Stimulated activated effector memory CD8-positive, alpha-beta T cell treated with anti-CD3 and anti-CD28 coated beads, Interleukin-12 subunit alpha, Interleukin-12 subunit beta, amount 100 ng/mL, for 72 hours (primary cell): Measurements from ENCODE around the gene ATG4D.
A peak's percentile ranks its signal among the peaks of the same experiment; 100 is the strongest.

ENCODE experiments used
- ATAC-seq: fragments of 150-1000 bp; cut with Tn5 transposase; 2 replicates; pipeline ENCODE4 v1.10.0; 2021
- DNase-seq, 2 donors: peaks; one replicate each; pipeline ENCODE4 v3.0.0; 2021 to 2022; ENCODE audit warnings: low spot score in 2 of 2
- H3K27ac Mint-ChIP-seq: one replicate; pipeline ENCODE4 v1.8.0; 2022; ENCODE audit warnings: mild to moderate bottlenecking, mixed read lengths
- H3K36me3 Mint-ChIP-seq: one replicate; pipeline ENCODE4 v1.8.0; 2022; ENCODE audit warnings: mild to moderate bottlenecking, mixed read lengths
- H3K4me1 Mint-ChIP-seq: one replicate; pipeline ENCODE4 v1.8.0; 2022; ENCODE audit warnings: mixed read lengths
- H3K4me3 Mint-ChIP-seq: one replicate; pipeline ENCODE4 v1.8.0; 2022; ENCODE audit warnings: mild to moderate bottlenecking, mixed read lengths
- H3K9me3 Mint-ChIP-seq: one replicate; pipeline ENCODE4 v1.8.0; 2022; ENCODE audit warnings: mixed read lengths

ATG4D gene

GRCh38 chr19:10574462-10574861 lies 30.8 kb downstream of the ATG4D start:
- Mint-ChIP-seq H3K4me3 (no peak overlapping the region), H3K4me1 (peaks cover 14% of the 10 kb centered on the region), H3K9me3 (no peaks in the 10 kb centered on the region), H3K36me3 (peaks cover 7% of the 10 kb centered on the region), H3K27ac (no peak overlapping the region)
- peak in 1 of 2 donors; percentile 46 for DNase-seq
- no peak for ATAC-seq

GRCh38 chr19:10575011-10575716 lies 31.5 kb downstream of the ATG4D start:
- Mint-ChIP-seq H3K4me3 (no peak overlapping the region), H3K9me3 (no peaks in the 10 kb centered on the region), H3K4me1 (peaks cover 12% of the 10 kb centered on the region), H3K36me3 (peaks cover 6% of the 10 kb centered on the region), H3K27ac (no peak overlapping the region)
- ATAC-seq (no peak), DNase-seq (no peak)

- no peak overlapping the region for H3K27ac Mint-ChIP-seq
- DNase-seq: no peak
- H3K4me1 Mint-ChIP-seq: peaks cover 8% of the 10 kb centered on the region
- H3K4me3 Mint-ChIP-seq: no peak overlapping the region
- H3K36me3 Mint-ChIP-seq: no peaks in the 10 kb centered on the region
- no peaks in the 10 kb centered on the region for H3K9me3 Mint-ChIP-seq
- no peak for ATAC-seq
Measured at GRCh38 chr19:10577951-10578350, 34.2 kb downstream of the ATG4D start.

GRCh38 chr19:10580979-10581631 lies 37.4 kb downstream of the ATG4D start:
- DNase-seq (peak; percentile 86 to 94), ATAC-seq (peak; percentile 89)
- H3K9me3 Mint-ChIP-seq: no peaks in the 10 kb centered on the region
- peaks cover 25% of the 10 kb centered on the region for H3K4me1 Mint-ChIP-seq
- peaks cover 6% of the 10 kb centered on the region for H3K36me3 Mint-ChIP-seq
- no peak overlapping the region for H3K4me3 Mint-ChIP-seq
- no peak overlapping the region for H3K27ac Mint-ChIP-seq

GRCh38 chr19:10582091-10582490 lies 38.4 kb downstream of the ATG4D start:
- H3K27ac Mint-ChIP-seq: no peak overlapping the region
- peaks cover 6% of the 10 kb centered on the region for H3K36me3 Mint-ChIP-seq
- ATAC-seq: no peak
- no peak overlapping the region for H3K4me3 Mint-ChIP-seq
- no peak for DNase-seq
- H3K4me1 Mint-ChIP-seq: peaks cover 25% of the 10 kb centered on the region
- no peaks in the 10 kb centered on the region for H3K9me3 Mint-ChIP-seq

- ATAC-seq: no peak
- Mint-ChIP-seq H3K9me3 (no peaks in the 10 kb centered on the region), H3K27ac (no peak overlapping the region), H3K4me1 (peaks cover 34% of the 10 kb centered on the region), H3K36me3 (peaks cover 6% of the 10 kb centered on the region), H3K4me3 (no peak overlapping the region)
- no peak for DNase-seq
Measured at GRCh38 chr19:10583036-10583776, 39.5 kb downstream of the ATG4D start.

GRCh38 chr19:10586396-10586795 lies 42.7 kb downstream of the ATG4D start:
- ATAC-seq (no peak), DNase-seq (no peak)
- no peak overlapping the region for H3K27ac Mint-ChIP-seq
- H3K9me3 Mint-ChIP-seq: no peaks in the 10 kb centered on the region
- peaks cover 6% of the 10 kb centered on the region for H3K36me3 Mint-ChIP-seq
- peaks cover 26% of the 10 kb centered on the region for H3K4me1 Mint-ChIP-seq
- H3K4me3 Mint-ChIP-seq: no peak overlapping the region

GRCh38 chr19:10587022-10587838 lies 43.5 kb downstream of the ATG4D start, which contains the start of gene AP1M2:
TSS of gene AP1M2 (minus strand) at chr19:10587312. CDS start at chr19:10587231, 81 bp downstream.
- DNase-seq: no peak
- no peak for ATAC-seq
- Mint-ChIP-seq H3K27ac (no peak within 1 kb of the TSS), H3K4me3 (no peak within 1 kb of the TSS), H3K9me3 (no peaks in the 10 kb centered on the region), H3K4me1 (peaks cover 26% of the 10 kb centered on the region), H3K36me3 (peaks cover 6% of the 10 kb centered on the region)

GRCh38 chr19:10587839-10588150 lies 44.1 kb downstream of the ATG4D start:
- Mint-ChIP-seq H3K36me3 (peaks cover 6% of the 10 kb centered on the region), H3K4me3 (no peak overlapping the region), H3K4me1 (peaks cover 26% of the 10 kb centered on the region), H3K9me3 (no peaks in the 10 kb centered on the region), H3K27ac (no peak overlapping the region)
- no peak for DNase-seq
- ATAC-seq: no peak

- Mint-ChIP-seq H3K4me3 (no peak overlapping the region), H3K27ac (no peak overlapping the region), H3K4me1 (peaks cover 26% of the 10 kb centered on the region), H3K36me3 (peaks cover 6% of the 10 kb centered on the region), H3K9me3 (no peaks in the 10 kb centered on the region)
- DNase-seq (no peak), ATAC-seq (no peak)
Measured at GRCh38 chr19:10593148-10593547, 49.4 kb downstream of the ATG4D start.

- no peak for DNase-seq
- Mint-ChIP-seq H3K9me3 (no peaks in the 10 kb centered on the region), H3K4me1 (peaks cover 26% of the 10 kb centered on the region), H3K4me3 (no peak overlapping the region), H3K27ac (peak overlapping the region; percentile 91), H3K36me3 (peaks cover 6% of the 10 kb centered on the region)
- ATAC-seq: no peak
Measured at GRCh38 chr19:10593820-10594637, 50.3 kb downstream of the ATG4D start.

GRCh38 chr19:10600149-10600548 lies 56.4 kb downstream of the ATG4D start:
- Mint-ChIP-seq H3K4me3 (no peak overlapping the region), H3K27ac (no peak overlapping the region)

GRCh38 chr19:10601999-10602329 lies 58.3 kb downstream of the ATG4D start:
- Mint-ChIP-seq H3K9me3 (no peaks in the 10 kb centered on the region), H3K27ac (no peak overlapping the region), H3K36me3 (peaks cover 14% of the 10 kb centered on the region), H3K4me1 (peaks cover 22% of the 10 kb centered on the region), H3K4me3 (peak overlapping the region; percentile 90)
- ATAC-seq (no peak), DNase-seq (no peak)

More at GRCh38 chr19:10600149-10600548, 56.4 kb downstream of the ATG4D start:
- ATAC-seq (no peak), DNase-seq (no peak)
- Mint-ChIP-seq H3K9me3 (no peaks in the 10 kb centered on the region), H3K4me1 (peaks cover 36% of the 10 kb centered on the region), H3K36me3 (peaks cover 21% of the 10 kb centered on the region)

GRCh38 chr19:10602330-10603083 lies 58.8 kb downstream of the ATG4D start:
- Mint-ChIP-seq H3K4me1 (peaks cover 18% of the 10 kb centered on the region), H3K4me3 (peak overlapping the region; percentile 90), H3K9me3 (no peaks in the 10 kb centered on the region), H3K36me3 (peaks cover 14% of the 10 kb centered on the region), H3K27ac (peak overlapping the region; percentile 91)
- ATAC-seq (peak; percentile 88), DNase-seq (peak; percentile 84 to 86)
